HepG2 (cell line): ENCODE data around the gene DRC3. TPM values are rescaled to one million over a fixed set of nuclear protein-coding genes. Genes with fewer than 3 reads are reported as not detected.

Experiments used
- ATAC-seq: fragments of 200-7000 bp; cut with Tn5 transposase; 3 replicates; pipeline ENCODE4 v1.9.1; 2020; ENCODE audit warnings: mild to moderate bottlenecking, moderate library complexity
- BruUV-seq: library from RNA; stranded (reverse); fragments of 400-500 nt; replicated peaks from 2 replicates; lab custom pipeline; 2021; lab: Mats Ljungman, UMichigan
- CTCF ChIA-PET: fragments of 300-600 bp; formaldehyde crosslinking; extraction: SDS; loops from one replicate; lab custom pipeline; 2021; ENCODE audit warnings: low total read pairs, inconsistent platforms, low intra/inter-chr PET ratio; lab: Yijun Ruan, JAX
- POLR2A ChIA-PET: fragments of 350-600 bp; sonication (Branson Sonifier 250); formaldehyde crosslinking; loops from one replicate; lab custom pipeline; 2020; ENCODE audit warnings: antibody characterized with exemption, inconsistent platforms; lab: Yijun Ruan, JAX
- DNase-seq: peaks from one replicate; pipeline ENCODE4 v3.0.0-alpha.2; 2015; ENCODE audit warnings: low spot score
- FAIRE-seq: peaks from 3 replicates; lab custom pipeline; 2011; peaks lifted over from hg19 to GRCh38; lab: Jason Lieb, UNC
- H2AFZ ChIP-seq: one replicate; pipeline ENCODE4 v1.6.1; 2011; ENCODE audit warnings: low read length, inconsistent platforms
- H3K27ac ChIP-seq: fragments of 300-600 bp; 3 replicates; pipeline ENCODE4 v1.8.0; 2011; ENCODE audit warnings: mixed run types, mild to moderate bottlenecking, mixed read lengths, low read length, inconsistent platforms; ENCODE audit not compliant: insufficient read depth; ENCODE audit errors: extremely low read length
- H3K27me3 ChIP-seq, 2 experiments: fragments of 200-600 bp in 1 of 2; 2 replicates in 1 of 2; 3 replicates in 1 of 2; pipeline versions ENCODE4 v1.6.0 to v1.8.0; 2011; ENCODE audit warnings: low read length in 2 of 2, mild to moderate bottlenecking in 2 of 2, moderate library complexity in 2 of 2, inconsistent platforms in 1 of 2; ENCODE audit not compliant: insufficient read depth in 2 of 2, control insufficient read depth in 1 of 2
- H3K36me3 ChIP-seq, 2 experiments: fragments of 200-600 bp in 1 of 2; replicated peaks in 1 of 2; 2 replicates in 1 of 2; 3 replicates in 1 of 2; pipeline versions ENCODE4 v1.5.1 to v1.8.0; 2011; ENCODE audit warnings: low read length in 2 of 2, inconsistent platforms in 1 of 2; ENCODE audit not compliant: insufficient read depth in 2 of 2, control insufficient read depth in 1 of 2
- H3K4me1 ChIP-seq: 2 replicates; pipeline ENCODE4 v1.5.1; 2012; ENCODE audit warnings: low read length, inconsistent platforms; ENCODE audit not compliant: insufficient read depth
- H3K4me2 ChIP-seq: 2 replicates; pipeline ENCODE4 v1.6.0; 2011; ENCODE audit warnings: low read depth, low read length, inconsistent platforms
- H3K4me3 ChIP-seq, 3 experiments: fragments of 200-600 bp in 1 of 3; sonication (generic), shearing (Covaris generic) in 1 of 3; replicated peaks in 1 of 3; 2 replicates each; pipeline ENCODE4 v1.5.1; 2011 to 2016; ENCODE audit warnings: low read length in 3 of 3, inconsistent platforms in 2 of 3, low read depth in 2 of 3, mild to moderate bottlenecking in 2 of 3, control low read depth in 1 of 3, mixed read lengths in 1 of 3; ENCODE audit not compliant: insufficient read depth in 1 of 3
- H3K79me2 ChIP-seq: one replicate; pipeline ENCODE4 v1.6.1; 2011; ENCODE audit warnings: low read length, inconsistent platforms; ENCODE audit not compliant: insufficient read depth
- H3K9ac ChIP-seq: 2 replicates; pipeline ENCODE4 v1.6.0; 2011; ENCODE audit warnings: mild to moderate bottlenecking, low read depth, low read length, inconsistent platforms; ENCODE audit not compliant: insufficient read depth
- H3K9me3 ChIP-seq: 2 replicates; pipeline ENCODE4 v1.5.1; 2012; ENCODE audit warnings: mild to moderate bottlenecking, low read length
- H4K20me1 ChIP-seq: 2 replicates; pipeline ENCODE4 v1.6.0; 2011; ENCODE audit warnings: inconsistent platforms, mild to moderate bottlenecking, low read length, moderate library complexity; ENCODE audit not compliant: insufficient read depth
- EED ChIP-seq: sonication (generic); formaldehyde crosslinking; IDR thresholded peaks from 2 replicates; pipeline ENCODE4 v1.5.0; 2020; ENCODE audit warnings: mild to moderate bottlenecking, missing genetic modification reagents
- FOXC1 ChIP-seq: sonication (generic); formaldehyde crosslinking; IDR thresholded peaks from 2 replicates; pipeline ENCODE4 v1.8.0; 2022; ENCODE audit warnings: mild to moderate bottlenecking, missing genetic modification reagents, borderline replicate concordance
- IRF9 ChIP-seq: sonication (generic); formaldehyde crosslinking; IDR thresholded peaks from 2 replicates; pipeline ENCODE4 v1.8.0; 2022; ENCODE audit warnings: missing genetic modification reagents, mild to moderate bottlenecking, borderline replicate concordance
- ISL2 ChIP-seq: sonication (generic); formaldehyde crosslinking; IDR thresholded peaks from 2 replicates; pipeline ENCODE4 v1.5.0; 2020; ENCODE audit warnings: missing genetic modification reagents
- RNF219 ChIP-seq: sonication (generic); formaldehyde crosslinking; IDR thresholded peaks from 2 replicates; pipeline ENCODE4 v1.5.0; 2020; ENCODE audit warnings: mild to moderate bottlenecking, missing genetic modification reagents
- SMYD3 ChIP-seq: sonication (generic); formaldehyde crosslinking; IDR thresholded peaks from 2 replicates; pipeline ENCODE4 v1.8.1; 2023; ENCODE audit warnings: mild to moderate bottlenecking, missing genetic modification reagents
- ZNF260 ChIP-seq: sonication (generic); formaldehyde crosslinking; IDR thresholded peaks from 2 replicates; pipeline ENCODE4 v1.4.0; 2020; ENCODE audit warnings: missing genetic modification reagents, low read depth, mild to moderate bottlenecking, borderline replicate concordance
- ZNF563 ChIP-seq: sonication (generic); formaldehyde crosslinking; IDR thresholded peaks from 2 replicates; pipeline ENCODE4 v1.8.0; 2022; ENCODE audit warnings: mild to moderate bottlenecking, moderate library complexity, missing genetic modification reagents
- ZNF710 ChIP-seq: sonication (generic); formaldehyde crosslinking; IDR thresholded peaks from 2 replicates; pipeline ENCODE4 v1.5.0; 2020; ENCODE audit warnings: mild to moderate bottlenecking, missing genetic modification reagents, borderline replicate concordance
- WGBS: methylation state at CpG from one replicate; pipeline ENCODE4 v1.1.6; 2017; ENCODE audit warnings: low lambda C conversion rate; 5-methylcytosine and 5-hydroxymethylcytosine counted together
- in situ Hi-C: cut with HindIII; loops from 2 replicates; pipeline ENCODE4 v1.10.0; 2017; ENCODE audit warnings: low pct_unique_long_range_greater_than_20kb; ENCODE audit not compliant: extremely low pct_ligation_motif_present
- intact Hi-C: fragments of 100-400 bp; cut with micrococcal nuclease; formaldehyde crosslinking; loops from one replicate; pipeline ENCODE4 v1.10.0; 2022; ENCODE audit not compliant: unreplicated experiment
- polyA plus RNA-seq, 8 experiments: library from polyadenylated mRNA; depleted of rRNA in 3 of 8; stranded (reverse) in 7 of 8; unstranded in 1 of 8; fragments of >200 nt; fragmentation: Illumina TruSeq in 4 of 8; extraction: Trizol in 4 of 8; gene quantifications; 2 replicates each; pipeline versions ENCODE4 v1.2.1 to v1.2.3, GENCODE V29; 2011 to 2016; ENCODE audit warnings: low read depth in 4 of 8, missing spikeins in 1 of 8, mixed read lengths in 1 of 8; ENCODE audit not compliant: insufficient read depth in 1 of 8
- total RNA-seq, 5 experiments: library from RNA; depleted of rRNA; stranded (reverse); fragments of >200 nt; fragmentation: Illumina TruSeq; extraction: Trizol; gene quantifications; 2 replicates each; pipeline ENCODE4 v1.2.3, GENCODE V29; 2016; ENCODE audit warnings: low read depth in 1 of 5

Gene DRC3
- total and polyA plus RNA-seq, 2 of the 13 experiments (the other 11 are each of a cell fraction or from before 2014, with no cell fraction given), result 0.53 to 0.87 TPM

GRCh38 chr17:17951524-17951923, 21.1 kb upstream of the DRC3 start:
- FAIRE-seq (no peak), ATAC-seq (no peak), DNase-seq (no peak)
- intact Hi-C loops (no loop called here), in situ Hi-C loops (no loop called here)
- no peak overlapping the region for H2AFZ ChIP-seq
- ChIA-PET CTCF (no interaction called here), POLR2A (no interaction called here)
- no peaks in the 10 kb centered on the region for H3K79me2 ChIP-seq
- 79% methylated on average over 5 of the region's 5 CpGs for whole genome bisulfite sequencing
- no peaks in the 10 kb centered on the region for H3K9me3 ChIP-seq
- H3K36me3 ChIP-seq, result no peaks in the 10 kb centered on the region
- H4K20me1 ChIP-seq, result no peaks in the 10 kb centered on the region
- no peak overlapping the region for H3K9ac ChIP-seq
- H3K4me1 ChIP-seq, result no peaks in the 10 kb centered on the region
- no peak overlapping the region for H3K4me2 ChIP-seq
- TF ChIP-seq EED (CRISPR knock-in tag), result no peak
- TF ChIP-seq IRF9 (CRISPR knock-in tag), result no peak
- no peak for TF ChIP-seq ZNF563 (CRISPR knock-in tag)
- TF ChIP-seq FOXC1 (CRISPR knock-in tag), result no peak
- TF ChIP-seq RNF219 (CRISPR knock-in tag), result no peak
- TF ChIP-seq ISL2 (CRISPR knock-in tag), result no peak
- no peak for TF ChIP-seq ZNF260 (CRISPR knock-in tag)
- no peak for TF ChIP-seq ZNF710
- TF ChIP-seq SMYD3 (CRISPR knock-in tag), result no peak
- no TSS peak for BruUV-seq
- no peak overlapping the region for H3K27ac ChIP-seq
- H3K27me3 ChIP-seq, result no peaks in the 10 kb centered on the region
- no peak overlapping the region for H3K4me3 ChIP-seq
